Skin of body (tissue), 2 donors: ENCODE data around the gene MKNK2. TPM values are rescaled to one million over a fixed set of nuclear protein-coding genes. Genes with fewer than 3 reads are reported as not detected.
A peak's percentile ranks its signal among the peaks of the same experiment; 100 is the strongest.

ENCODE experiments used
- DNase-seq: peaks from one replicate; lab custom pipeline; 2025; lab: John Stamatoyannopoulos, UW
- total RNA-seq: library from RNA; depleted of rRNA; stranded (reverse); fragments of >200 nt; gene quantifications from one replicate; pipeline ENCODE4 v1.2.3, GENCODE V29; 2014

The MKNK2 gene
- total RNA-seq, 1 donor from 2014 or later, result 42.2 TPM

GRCh38 chr19:2080336-2080988, 29.4 kb upstream of the MKNK2 start:
- no peak for DNase-seq

- no peak for DNase-seq
Observed at GRCh38 chr19:2079865-2080301, 28.8 kb upstream of the MKNK2 start.

- DNase-seq, result no peak
Observed at GRCh38 chr19:2079076-2079864, 28.2 kb upstream of the MKNK2 start.

GRCh38 chr19:2077833-2078619, 27.0 kb upstream of the MKNK2 start:
- DNase-seq, result no peak

GRCh38 chr19:2077398-2077797, 26.4 kb upstream of the MKNK2 start:
- DNase-seq, result no peak

- DNase-seq, result no peak
Observed at GRCh38 chr19:2076526-2076944, 25.5 kb upstream of the MKNK2 start.

GRCh38 chr19:2072757-2073551, 21.9 kb upstream of the MKNK2 start:
- DNase-seq, result no peak

- no peak for DNase-seq
Observed at GRCh38 chr19:2070986-2071673, 20.1 kb upstream of the MKNK2 start.

GRCh38 chr19:2070436-2070827, 19.4 kb upstream of the MKNK2 start:
- DNase-seq, result no peak

GRCh38 chr19:2064788-2065524, 13.9 kb upstream of the MKNK2 start:
- DNase-seq, result no peak

GRCh38 chr19:2064395-2064787, 13.3 kb upstream of the MKNK2 start:
- no peak for DNase-seq

GRCh38 chr19:2063824-2064223, 12.8 kb upstream of the MKNK2 start:
- no peak for DNase-seq

GRCh38 chr19:2062770-2063169, 11.7 kb upstream of the MKNK2 start:
- no peak for DNase-seq

- DNase-seq, result no peak
Observed at GRCh38 chr19:2062389-2062729, 11.3 kb upstream of the MKNK2 start.

- DNase-seq, result peak; percentile 97
Observed at GRCh38 chr19:2061495-2062388, 10.7 kb upstream of the MKNK2 start.

- peak; percentile 73 for DNase-seq
Observed at GRCh38 chr19:2060884-2061494, 9.9 kb upstream of the MKNK2 start.

GRCh38 chr19:2059422-2060201, 8.6 kb upstream of the MKNK2 start:
- DNase-seq, result no peak
